Coronary artery (tissue), 2 donors: ENCODE measurements around the gene SNX9.
A peak's percentile ranks its signal among the peaks of the same experiment; 100 is the strongest.

Source experiments
- DNase-seq: peaks from one replicate; pipeline ENCODE4 v3.0.0-alpha.2; 2017; ENCODE audit warnings: low spot score
- H3K27ac ChIP-seq, 2 donors: fragments of 200-600 bp; sonication (generic); one replicate each; pipeline ENCODE4 v1.5.1; 2016 to 2019
- H3K4me3 ChIP-seq: fragments of 200-600 bp; sonication (generic); 2 replicates; pipeline ENCODE4 v1.5.1; 2016; ENCODE audit warnings: mild to moderate bottlenecking, moderate library complexity
- CTCF ChIP-seq: fragments of 200-600 bp; sonication (generic); IDR thresholded peaks from one replicate; pipeline ENCODE4 v1.5.1; 2019; ENCODE audit warnings: antibody characterized with exemption

SNX9 gene

GRCh38 chr6:157867981-157868380, 44.9 kb downstream of the SNX9 start:
- no peak for DNase-seq
- no peak for TF ChIP-seq CTCF
- Histone ChIP-seq H3K4me3 (no peak overlapping the region), H3K27ac (no peak overlapping the region)

- TF ChIP-seq CTCF = no peak
- peak overlapping the region in 1 of 2 donors; percentile 3 for H3K27ac ChIP-seq
Measured at GRCh38 chr6:157868835-157869234, 45.8 kb downstream of the SNX9 start.

GRCh38 chr6:157869673-157870302, 46.7 kb downstream of the SNX9 start:
- DNase-seq = no peak
- no peak overlapping the region for H3K4me3 ChIP-seq
- TF ChIP-seq CTCF = no peak
- H3K27ac ChIP-seq = no peak overlapping the region

More at GRCh38 chr6:157868835-157869234, 45.8 kb downstream of the SNX9 start:
- H3K4me3 ChIP-seq = no peak overlapping the region
- DNase-seq = no peak

- no peak overlapping the region for H3K4me3 ChIP-seq
- TF ChIP-seq CTCF = peak; percentile 59
- peak; percentile 77 for DNase-seq
- H3K27ac ChIP-seq = no peak overlapping the region
Measured at GRCh38 chr6:157873735-157874344, 50.8 kb downstream of the SNX9 start.

GRCh38 chr6:157877149-157877548, 54.1 kb downstream of the SNX9 start:
- Histone ChIP-seq H3K27ac (no peak overlapping the region), H3K4me3 (no peak overlapping the region)
- TF ChIP-seq CTCF = no peak
- DNase-seq = no peak

GRCh38 chr6:157877573-157878438, 54.8 kb downstream of the SNX9 start:
- no peak for TF ChIP-seq CTCF
- no peak overlapping the region for H3K27ac ChIP-seq
- no peak for DNase-seq
- H3K4me3 ChIP-seq = no peak overlapping the region
